Cardiac septum (tissue), 1 donor: Measurements from ENCODE around the gene KNDC1. TPM values are rescaled to one million over a fixed set of nuclear protein-coding genes. Genes with fewer than 3 reads are reported as not detected.
A peak's percentile ranks its signal among the peaks of the same experiment; 100 is the strongest.

Experiments
- DNase-seq: peaks from one replicate; pipeline ENCODE4 v3.0.0-alpha.2; 2020; ENCODE audit warnings: low spot score
- intact Hi-C: fragments of 100-400 bp; cut with DNase I; formaldehyde crosslinking; loops from one replicate; pipeline ENCODE4 v1.14.0; 2022
- total RNA-seq: library from RNA; stranded (reverse); fragmentation: NEBNext Ultra II Directional; extraction: Animal tissue kit (Norgen Biotek cat#: 25700); gene quantifications from one replicate; pipeline ENCODE4 v1.2.1, GENCODE V29; 2021
- donor health status: DM: no; HTN: no; CAD: no.

The KNDC1 gene
- total RNA-seq, 1 donor from 2014 or later: 0.05 TPM

- intact Hi-C loops: no loop called here
- no peak for DNase-seq
These were observed 87.8 kb downstream of the KNDC1 start for GRCh38 chr10:133247681-133248333.

GRCh38 chr10:133248334-133248715 is 88.3 kb downstream of the KNDC1 start:
- no peak for DNase-seq
- intact Hi-C loops: no loop called here

- intact Hi-C loops: no loop called here
- DNase-seq: no peak
These were observed 89.2 kb downstream of the KNDC1 start for GRCh38 chr10:133249094-133249780.

- intact Hi-C loops: loop anchor here (10.0 kb wide), 1 partner anchor 105 kb away; no protein-coding TSS in a partner anchor
- no peak for DNase-seq
These were observed 90.1 kb downstream of the KNDC1 start for GRCh38 chr10:133249975-133250754.

GRCh38 chr10:133251388-133252222 is 91.6 kb downstream of the KNDC1 start:
- DNase-seq: no peak
- intact Hi-C loops: loop anchor here (10.0 kb wide), 1 partner anchor 107 kb away; no protein-coding TSS in a partner anchor

- no peak for DNase-seq
- intact Hi-C loops: loop anchor here (10.0 kb wide), 1 partner anchor 107 kb away; no protein-coding TSS in a partner anchor
These were observed 92.2 kb downstream of the KNDC1 start for GRCh38 chr10:133252223-133252552.

- intact Hi-C loops: loop anchor here (10.0 kb wide), 1 partner anchor 109 kb away; no protein-coding TSS in a partner anchor
- no peak for DNase-seq
These were observed 93.4 kb downstream of the KNDC1 start for GRCh38 chr10:133253361-133253955.

- intact Hi-C loops: loop anchor here (10.0 kb wide), 1 partner anchor 110 kb away; no protein-coding TSS in a partner anchor
- DNase-seq: no peak
These were observed 94.6 kb downstream of the KNDC1 start for GRCh38 chr10:133254421-133255120.

- no peak for DNase-seq
- intact Hi-C loops: loop anchor here (10.0 kb wide), 1 partner anchor 111 kb away; no protein-coding TSS in a partner anchor
These were observed 95.3 kb downstream of the KNDC1 start for GRCh38 chr10:133255323-133255722.

GRCh38 chr10:133257489-133258065 is 97.6 kb downstream of the KNDC1 start:
- intact Hi-C loops: loop anchor here (10.0 kb wide), 1 partner anchor 113 kb away; no protein-coding TSS in a partner anchor
- DNase-seq: peak; percentile 94

GRCh38 chr10:133258066-133258817 is 98.2 kb downstream of the KNDC1 start:
- intact Hi-C loops: loop anchor here (10.0 kb wide), 1 partner anchor 113 kb away; no protein-coding TSS in a partner anchor
- no peak for DNase-seq

GRCh38 chr10:133258818-133259601 is 99.0 kb downstream of the KNDC1 start:
- DNase-seq: peak; percentile 92
- intact Hi-C loops: loop anchor here (10.0 kb wide), 1 partner anchor 114 kb away; no protein-coding TSS in a partner anchor

GRCh38 chr10:133259602-133259989 is 99.6 kb downstream of the KNDC1 start:
- intact Hi-C loops: loop anchor here (10.0 kb wide), 1 partner anchor 115 kb away; no protein-coding TSS in a partner anchor
- DNase-seq: no peak

- DNase-seq: no peak
- intact Hi-C loops: loop anchor here (5.0 kb wide), 1 partner anchor 46 kb away; the partner anchor contains the start of genes TUBGCP2 and ZNF511
These were observed 101.1 kb downstream of the KNDC1 start for GRCh38 chr10:133260895-133261725.

- DNase-seq: peak; percentile 97
- intact Hi-C loops: loop anchor here (5.0 kb wide), 1 partner anchor 45 kb away; the partner anchor contains the start of genes TUBGCP2 and ZNF511
These were observed 101.8 kb downstream of the KNDC1 start for GRCh38 chr10:133261726-133262325.
